Endothelial cell of umbilical vein (primary cell): ENCODE data around the gene ALDH1A3. TPM values are rescaled to one million over a fixed set of nuclear protein-coding genes. Genes with fewer than 3 reads are reported as not detected.

ENCODE experiments used
- BruUV-seq: library from RNA; stranded (reverse); fragments of 400-500 nt; replicated peaks from 2 replicates; lab custom pipeline; 2021; lab: Mats Ljungman, UMichigan
- CTCF ChIA-PET: fragments of 300-600, 350-600 bp; sonication (Branson Sonifier 250); formaldehyde crosslinking; loops from one replicate; lab custom pipeline; 2021; ENCODE audit warnings: antibody characterized with exemption, inconsistent platforms; lab: Charles Lee
- POLR2A ChIA-PET: fragments of 300-600, 350-600 bp; sonication (Branson Sonifier 250); formaldehyde crosslinking; loops from one replicate; lab custom pipeline; 2021; ENCODE audit warnings: antibody characterized with exemption, inconsistent platforms; lab: Charles Lee
- DNase-seq: peaks from one replicate; pipeline ENCODE4 v3.0.0-alpha.2; 2011; ENCODE audit warnings: low read depth, low spot score
- FAIRE-seq: peaks from 2 replicates; lab custom pipeline; 2011; peaks lifted over from hg19 to GRCh38; lab: Jason Lieb, UNC
- H2AFZ ChIP-seq: 2 replicates; pipeline ENCODE4 v1.6.0; 2012; ENCODE audit warnings: low read depth, low read length, control low read depth, inconsistent platforms
- H3K27ac ChIP-seq: 2 replicates; pipeline ENCODE4 v1.5.1; 2011; ENCODE audit warnings: low read depth, mild to moderate bottlenecking, control low read depth, low read length, moderate library complexity; ENCODE audit not compliant: insufficient read depth
- H3K27me3 ChIP-seq, 2 experiments: 2 replicates each; pipeline versions ENCODE4 v1.6.0 to v1.6.1; 2011; ENCODE audit warnings: low read length in 2 of 2, mixed read lengths in 1 of 2; ENCODE audit not compliant: control insufficient read depth in 2 of 2, insufficient read depth in 2 of 2
- H3K36me3 ChIP-seq, 2 experiments: 2 replicates in 1 of 2; 3 replicates in 1 of 2; pipeline ENCODE4 v1.5.1; 2011; ENCODE audit warnings: low read length in 2 of 2, mild to moderate bottlenecking in 1 of 2, moderate library complexity in 1 of 2; ENCODE audit not compliant: control insufficient read depth in 2 of 2, insufficient read depth in 2 of 2; ENCODE audit errors: extremely low read depth in 1 of 2
- H3K4me1 ChIP-seq: 3 replicates; pipeline ENCODE4 v1.5.1; 2011; ENCODE audit warnings: mild to moderate bottlenecking, low read length; ENCODE audit not compliant: control insufficient read depth, insufficient read depth; ENCODE audit errors: extremely low read depth
- H3K4me2 ChIP-seq: 2 replicates; pipeline ENCODE4 v1.6.1; 2011; ENCODE audit warnings: low read length, control low read depth, mixed read lengths; ENCODE audit not compliant: insufficient read depth
- H3K4me3 ChIP-seq, 3 experiments: fragments of 200-600 bp in 1 of 3; sonication (generic), shearing (Covaris generic) in 1 of 3; replicated peaks in 1 of 3; 2 replicates each; pipeline ENCODE4 v1.5.1; 2011 to 2016; ENCODE audit warnings: control low read depth in 3 of 3, low read length in 3 of 3, mild to moderate bottlenecking in 2 of 3, inconsistent platforms in 1 of 3, low read depth in 1 of 3, moderate library complexity in 1 of 3; ENCODE audit not compliant: insufficient read depth in 1 of 3
- H3K79me2 ChIP-seq: 2 replicates; pipeline ENCODE4 v1.6.0; 2012; ENCODE audit warnings: low read length, inconsistent platforms; ENCODE audit not compliant: control insufficient read depth, insufficient read depth
- H3K9ac ChIP-seq: replicated peaks from 2 replicates; pipeline ENCODE3; 2011; ENCODE audit warnings: low read length, control low read depth; ENCODE audit not compliant: insufficient read depth; ENCODE audit errors: extremely low read depth
- H3K9me1 ChIP-seq: replicated peaks from 3 replicates; pipeline ENCODE4 v1.6.0; 2011; ENCODE audit warnings: mild to moderate bottlenecking, low read length; ENCODE audit not compliant: control insufficient read depth, insufficient read depth; ENCODE audit errors: extremely low read depth
- H3K9me3 ChIP-seq: replicated peaks from 2 replicates; pipeline ENCODE4 v1.5.1; 2012; ENCODE audit warnings: low read length, inconsistent platforms; ENCODE audit not compliant: control insufficient read depth, insufficient read depth
- H4K20me1 ChIP-seq: replicated peaks from 2 replicates; pipeline ENCODE3; 2011; ENCODE audit warnings: mild to moderate bottlenecking, low read length; ENCODE audit not compliant: control insufficient read depth, insufficient read depth; ENCODE audit errors: extremely low read depth
- CTCF ChIP-seq, 2 donors: IDR thresholded peaks; 1 replicate in 1 of 2; 2 replicates in 1 of 2; pipeline ENCODE4 v1.5.1; 2011; ENCODE audit warnings: low read length in 2 of 2, mild to moderate bottlenecking in 2 of 2, moderate library complexity in 2 of 2, control low read depth in 1 of 2, inconsistent platforms in 1 of 2, low read depth in 1 of 2; ENCODE audit not compliant: insufficient read depth in 1 of 2; ENCODE audit errors: extremely low read depth in 1 of 2
- EZH2 ChIP-seq: IDR thresholded peaks from 2 replicates; pipeline ENCODE4 v1.6.1; 2012; ENCODE audit warnings: borderline replicate concordance, low read depth, mild to moderate bottlenecking, moderate library complexity, low read length, inconsistent platforms; ENCODE audit not compliant: severe bottlenecking
- FOS ChIP-seq: IDR thresholded peaks from 2 replicates; pipeline ENCODE4 v1.6.1; 2011; ENCODE audit warnings: mild to moderate bottlenecking, low read length, moderate library complexity, borderline replicate concordance; ENCODE audit not compliant: insufficient read depth
- GATA2 ChIP-seq: IDR thresholded peaks from 2 replicates; pipeline ENCODE4 v1.7.0; 2011; ENCODE audit warnings: low read depth, mild to moderate bottlenecking, moderate library complexity, mixed read lengths, low read length; ENCODE audit not compliant: insufficient read length, insufficient read depth
- JUN ChIP-seq: IDR thresholded peaks from 2 replicates; pipeline ENCODE4 v1.6.1; 2011; ENCODE audit warnings: borderline replicate concordance, low read depth; ENCODE audit not compliant: insufficient read length, insufficient read depth
- MYC ChIP-seq: IDR thresholded peaks from one replicate; pipeline ENCODE4 v1.6.1; 2011; ENCODE audit warnings: mild to moderate bottlenecking, low read depth, low read length
- POLR2A ChIP-seq: IDR thresholded peaks from 2 replicates; pipeline ENCODE4 v1.6.1; 2012; ENCODE audit warnings: low read depth, mild to moderate bottlenecking, control low read depth, low read length
- POLR2AphosphoS5 ChIP-seq: IDR thresholded peaks from 2 replicates; pipeline ENCODE4 v1.6.1; 2012; ENCODE audit warnings: low read depth, mild to moderate bottlenecking, control low read depth, low read length, moderate library complexity; ENCODE audit not compliant: insufficient read depth
- dilution Hi-C: fragments of 300-500 bp; cut with MboI; formaldehyde crosslinking; loops from one replicate; pipeline ENCODE4 v1.15.0; 2019; ENCODE audit warnings: low sequenced_read_pairs; ENCODE audit not compliant: extremely low pct_ligation_motif_present
- intact Hi-C: fragments of 100-400 bp; cut with micrococcal nuclease; formaldehyde crosslinking; loops from one replicate; pipeline ENCODE4 v1.10.0; 2022
- polyA plus RNA-seq, 4 experiments: library from polyadenylated mRNA; depleted of rRNA in 3 of 4; stranded (reverse) in 3 of 4; unstranded in 1 of 4; fragments of >200 nt; gene quantifications; 2 replicates each; pipeline versions ENCODE4 v1.2.1 to v1.2.3, GENCODE V29; 2011 to 2012; ENCODE audit warnings: missing spikeins in 1 of 4
- total RNA-seq: library from RNA; stranded (reverse); gene quantifications from 2 replicates; pipeline ENCODE4 v1.2.3, GENCODE V29; 2021
- TF ChIP-seq, protein P1 (sequence below): IDR thresholded peaks from 2 replicates; pipeline ENCODE4 v1.6.1; 2011; ENCODE audit not compliant: insufficient read depth, insufficient read length

The ALDH1A3 gene
- total and polyA plus RNA-seq, 2 donors (not counting 3 experiments of a cell fraction or from before 2014, with no cell fraction given) = 2.8 to 5.8 TPM

DNA sequence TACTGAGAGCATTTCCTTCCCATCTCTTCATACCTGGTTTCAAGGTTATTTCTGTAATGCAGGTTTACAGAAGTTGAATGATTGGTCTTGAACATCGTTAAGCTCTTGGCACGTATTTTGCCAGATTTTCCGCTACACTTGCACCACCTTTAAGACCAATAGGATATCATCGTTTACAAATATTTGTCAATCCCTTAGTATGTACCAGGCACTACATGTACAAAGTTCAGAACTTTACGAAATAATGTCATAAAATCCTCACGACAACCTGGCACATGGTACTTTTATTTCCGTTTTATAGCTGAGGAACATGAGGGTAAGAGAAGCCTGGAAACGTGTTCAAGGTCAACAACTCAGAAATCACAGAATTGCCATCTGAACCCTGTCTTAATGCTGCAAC is 45.8 kb downstream of the ALDH1A3 start:
- no peaks in the 10 kb centered on the region for H4K20me1 ChIP-seq
- peaks cover 8 to 13% of the 10 kb centered on the region in 2 experiments for H3K36me3 ChIP-seq
- no peak overlapping the region for H3K9ac ChIP-seq
- TF ChIP-seq POLR2AphosphoS5 (no peak), MYC (no peak), CTCF (IDR thresholded peaks at IDR 0.05; ENCODE audit: extremely low read depth in 1 of 2, insufficient read depth in 1 of 2, low read depth in 1 of 2, low read length in 2 of 2) (no peak), FOS (no peak), POLR2A (no peak)
- TF ChIP-seq, protein P1, sequence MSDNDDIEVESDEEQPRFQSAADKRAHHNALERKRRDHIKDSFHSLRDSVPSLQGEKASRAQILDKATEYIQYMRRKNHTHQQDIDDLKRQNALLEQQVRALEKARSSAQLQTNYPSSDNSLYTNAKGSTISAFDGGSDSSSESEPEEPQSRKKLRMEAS = no peak
- no peaks in the 10 kb centered on the region for H3K9me3 ChIP-seq
- dilution Hi-C loops (no loop called here), intact Hi-C loops (no loop called here)
- no peaks in the 10 kb centered on the region for H3K27me3 ChIP-seq
- CTCF ChIA-PET = no interaction called here
- H3K79me2 ChIP-seq = peaks cover 6% of the 10 kb centered on the region
- H3K9me1 ChIP-seq = no peaks in the 10 kb centered on the region
- POLR2A ChIA-PET = no interaction called here
- no peak for DNase-seq
- H3K4me3 ChIP-seq = no peak overlapping the region
- no TSS peak for BruUV-seq
- H2AFZ ChIP-seq = no peak overlapping the region
- H3K4me2 ChIP-seq = no peak overlapping the region
- H3K27ac ChIP-seq = no peak overlapping the region
- H3K4me1 ChIP-seq = no peaks in the 10 kb centered on the region
- FAIRE-seq = no peak

GRCh38 chr15:100926258-100926657 is 46.6 kb downstream of the ALDH1A3 start:
- no peaks in the 10 kb centered on the region for H3K9me3 ChIP-seq
- FAIRE-seq = no peak
- no peaks in the 10 kb centered on the region for H3K9me1 ChIP-seq
- H2AFZ ChIP-seq = no peak overlapping the region
- CTCF ChIA-PET = interaction anchor here (1.3 kb wide), 1 partner anchor 81 kb away, joined by 4 read pairs; no protein-coding TSS in a partner anchor
- POLR2A ChIA-PET = no interaction called here
- H3K79me2 ChIP-seq = peaks cover 2% of the 10 kb centered on the region
- H3K4me1 ChIP-seq = no peaks in the 10 kb centered on the region
- intact Hi-C loops (no loop called here), dilution Hi-C loops (no loop called here)
- no peaks in the 10 kb centered on the region for H3K27me3 ChIP-seq
- no peak for DNase-seq
- H4K20me1 ChIP-seq = no peaks in the 10 kb centered on the region
- no TSS peak for BruUV-seq
- no peak for TF ChIP-seq FOS
- TF ChIP-seq, protein P1 = no peak
- TF ChIP-seq MYC = no peak
- no peak for TF ChIP-seq POLR2A
- TF ChIP-seq CTCF (IDR thresholded peaks at IDR 0.05; ENCODE audit: extremely low read depth in 1 of 2, insufficient read depth in 1 of 2, low read depth in 1 of 2, low read length in 2 of 2) = no peak
- TF ChIP-seq POLR2AphosphoS5 = no peak
- no peak for TF ChIP-seq EZH2
- no peak for TF ChIP-seq JUN
- TF ChIP-seq GATA2 = no peak
- no peak overlapping the region for H3K4me3 ChIP-seq
- H3K27ac ChIP-seq = no peak overlapping the region
- no peak overlapping the region for H3K9ac ChIP-seq
- H3K4me2 ChIP-seq = no peak overlapping the region
- peaks cover 8 to 13% of the 10 kb centered on the region in 2 experiments for H3K36me3 ChIP-seq
